WTC11 (cell line): Measurements from ENCODE around the gene ETV3. TPM values are rescaled to one million over a fixed set of nuclear protein-coding genes. Genes with fewer than 3 reads are reported as not detected.

Source experiments
- ATAC-seq: fragments of 200-7000 bp; cut with Tn5 transposase; 2 replicates; pipeline ENCODE4 v1.10.0; 2021; ENCODE audit warnings: mild to moderate bottlenecking, moderate library complexity
- CTCF ChIA-PET: fragments of 300-600 bp; sonication (Branson Sonifier 250); formaldehyde crosslinking; loops from one replicate; lab custom pipeline; 2021; ENCODE audit warnings: antibody characterized with exemption; lab: Charles Lee
- POLR2A ChIA-PET: fragments of 350-600 bp; sonication (Branson Sonifier 250); formaldehyde crosslinking; loops from one replicate; lab custom pipeline; 2021; ENCODE audit warnings: antibody characterized with exemption; lab: Charles Lee
- DNase-seq: peaks from one replicate; pipeline ENCODE4 v3.0.0; 2021; ENCODE audit warnings: low spot score
- H3K27ac Mint-ChIP-seq: 2 replicates; pipeline ENCODE4 v1.8.0; 2021; ENCODE audit warnings: mixed read lengths
- H3K27me3 Mint-ChIP-seq: 2 replicates; pipeline ENCODE4 v1.8.0; 2021; ENCODE audit warnings: low read depth, mild to moderate bottlenecking, moderate library complexity, mixed read lengths
- H3K36me3 Mint-ChIP-seq: 2 replicates; pipeline ENCODE4 v1.8.0; 2021; ENCODE audit warnings: mixed read lengths
- H3K4me1 Mint-ChIP-seq: 2 replicates; pipeline ENCODE4 v1.8.0; 2022; ENCODE audit warnings: mixed read lengths
- H3K4me3 Mint-ChIP-seq: 2 replicates; pipeline ENCODE4 v1.8.0; 2021; ENCODE audit warnings: mild to moderate bottlenecking, moderate library complexity, mixed read lengths
- H3K9me3 Mint-ChIP-seq: 2 replicates; pipeline ENCODE4 v1.8.0; 2021; ENCODE audit warnings: mixed read lengths
- ARID4B ChIP-seq: sonication (generic); formaldehyde crosslinking; IDR thresholded peaks from 2 replicates; pipeline ENCODE4 v1.8.0; 2023; ENCODE audit warnings: missing genetic modification reagents, mild to moderate bottlenecking, borderline replicate concordance
- CREB1 ChIP-seq: sonication (generic); formaldehyde crosslinking; IDR thresholded peaks from 2 replicates; pipeline ENCODE4 v1.8.0; 2023; ENCODE audit warnings: mild to moderate bottlenecking, missing genetic modification reagents
- EMX1 ChIP-seq: fragments of 250-450 bp; sonication (Bioruptor Pico); IDR thresholded peaks from 2 replicates; pipeline ENCODE4 v1.8.0; 2021; ENCODE audit warnings: mild to moderate bottlenecking
- FOXJ3 ChIP-seq: sonication (generic); formaldehyde crosslinking; IDR thresholded peaks from 2 replicates; pipeline ENCODE4 v1.9.0; 2021; ENCODE audit warnings: missing genetic modification reagents, mild to moderate bottlenecking, borderline replicate concordance
- MXD4 ChIP-seq: fragments of 250-450 bp; sonication (Bioruptor Pico); IDR thresholded peaks from 2 replicates; pipeline ENCODE4 v1.8.0; 2021; ENCODE audit warnings: mild to moderate bottlenecking, moderate library complexity, borderline replicate concordance
- MYBL2 ChIP-seq: sonication (generic); formaldehyde crosslinking; IDR thresholded peaks from 2 replicates; pipeline ENCODE4 v1.8.1; 2023; ENCODE audit warnings: mild to moderate bottlenecking, moderate library complexity, missing genetic modification reagents
- NFE2L1 ChIP-seq: sonication (generic); formaldehyde crosslinking; IDR thresholded peaks from 2 replicates; pipeline ENCODE4 v1.8.1; 2023; ENCODE audit warnings: missing genetic modification reagents
- PREB ChIP-seq: sonication (generic); formaldehyde crosslinking; IDR thresholded peaks from 2 replicates; pipeline ENCODE4 v1.8.1; 2022; ENCODE audit warnings: mild to moderate bottlenecking, missing genetic modification reagents, moderate library complexity, borderline replicate concordance
- SMAD3 ChIP-seq: sonication (generic); formaldehyde crosslinking; IDR thresholded peaks from 2 replicates; pipeline ENCODE4 v1.8.0; 2022; ENCODE audit warnings: missing genetic modification reagents, mild to moderate bottlenecking, borderline replicate concordance
- SOX15 ChIP-seq: fragments of 250-450 bp; sonication (Bioruptor Pico); IDR thresholded peaks from 2 replicates; pipeline ENCODE4 v1.9.0; 2021; ENCODE audit warnings: mild to moderate bottlenecking
- USF2 ChIP-seq: sonication (generic); formaldehyde crosslinking; IDR thresholded peaks from 2 replicates; pipeline ENCODE4 v1.8.1; 2023; ENCODE audit warnings: mild to moderate bottlenecking, missing genetic modification reagents, moderate library complexity
- ZBTB21 ChIP-seq: sonication (generic); formaldehyde crosslinking; IDR thresholded peaks from 2 replicates; pipeline ENCODE4 v1.8.1; 2023; ENCODE audit warnings: mild to moderate bottlenecking, missing genetic modification reagents, borderline replicate concordance
- ZBTB43 ChIP-seq: sonication (generic); formaldehyde crosslinking; IDR thresholded peaks from 2 replicates; pipeline ENCODE4 v1.8.1; 2023; ENCODE audit warnings: mild to moderate bottlenecking, missing genetic modification reagents
- ZNF396 ChIP-seq: fragments of 250-450 bp; sonication (Bioruptor Pico); IDR thresholded peaks from 2 replicates; pipeline ENCODE4 v1.8.0; 2021; ENCODE audit warnings: mild to moderate bottlenecking, moderate library complexity, borderline replicate concordance
- ZNF423 ChIP-seq: fragments of 250-450 bp; sonication (Bioruptor Pico); IDR thresholded peaks from 2 replicates; pipeline ENCODE4 v2.1.2; 2022; ENCODE audit warnings: mild to moderate bottlenecking, moderate library complexity
- ZNF532 ChIP-seq: fragments of 250-450 bp; sonication (Bioruptor Pico); IDR thresholded peaks from 2 replicates; pipeline ENCODE4 v1.9.0; 2021; ENCODE audit warnings: mild to moderate bottlenecking, borderline replicate concordance
- ZNF671 ChIP-seq: fragments of 250-450 bp; sonication (Bioruptor Pico); IDR thresholded peaks from 2 replicates; pipeline ENCODE4 v1.8.0; 2021; ENCODE audit warnings: mild to moderate bottlenecking
- total RNA-seq: library from RNA; stranded (reverse); gene quantifications from 3 replicates; pipeline ENCODE4 v1.2.3, GENCODE V29; 2021
- TF ChIP-seq, protein P1 (sequence below): sonication (generic); formaldehyde crosslinking; IDR thresholded peaks from 2 replicates; pipeline ENCODE4 v1.8.1; 2022; ENCODE audit warnings: low read depth, mild to moderate bottlenecking, moderate library complexity, missing genetic modification reagents, borderline replicate concordance
- TF ChIP-seq, protein P2 (sequence below): sonication (generic); formaldehyde crosslinking; IDR thresholded peaks from 2 replicates; pipeline ENCODE4 v1.8.1; 2023; ENCODE audit warnings: mild to moderate bottlenecking, missing genetic modification reagents, borderline replicate concordance
- TF ChIP-seq, protein P3 (sequence below): fragments of 250-450 bp; sonication (Bioruptor Pico); IDR thresholded peaks from 2 replicates; pipeline ENCODE4 v1.9.0; 2021; ENCODE audit warnings: mild to moderate bottlenecking

ETV3 gene
- total RNA-seq, 1 experiment from 2014 or later, result 26.0 TPM

GRCh38 chr1:157156058-157156541 lies 17.9 kb upstream of the ETV3 start (continued):
- TF ChIP-seq PREB (no peak), EMX1 (CRISPR knock-in tag) (no peak), ZNF396 (no peak), NFE2L1 (CRISPR knock-in tag) (no peak), ARID4B (CRISPR knock-in tag) (no peak), FOXJ3 (no peak), CREB1 (CRISPR knock-in tag) (no peak), USF2 (0 out of 2 replicates have a peak, but pooled peaks have one; percentile 38), SMAD3 (no peak), ZBTB43 (CRISPR knock-in tag) (no peak), MYBL2 (CRISPR knock-in tag) (no peak), ZNF671 (no peak)
- TF ChIP-seq, protein P1, sequence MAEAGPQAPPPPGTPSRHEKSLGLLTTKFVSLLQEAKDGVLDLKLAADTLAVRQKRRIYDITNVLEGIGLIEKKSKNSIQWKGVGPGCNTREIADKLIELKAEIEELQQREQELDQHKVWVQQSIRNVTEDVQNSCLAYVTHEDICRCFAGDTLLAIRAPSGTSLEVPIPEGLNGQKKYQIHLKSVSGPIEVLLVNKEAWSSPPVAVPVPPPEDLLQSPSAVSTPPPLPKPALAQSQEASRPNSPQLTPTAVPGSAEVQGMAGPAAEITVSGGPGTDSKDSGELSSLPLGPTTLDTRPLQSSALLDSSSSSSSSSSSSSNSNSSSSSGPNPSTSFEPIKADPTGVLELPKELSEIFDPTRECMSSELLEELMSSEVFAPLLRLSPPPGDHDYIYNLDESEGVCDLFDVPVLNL, result no peak
- TF ChIP-seq, protein P2, sequence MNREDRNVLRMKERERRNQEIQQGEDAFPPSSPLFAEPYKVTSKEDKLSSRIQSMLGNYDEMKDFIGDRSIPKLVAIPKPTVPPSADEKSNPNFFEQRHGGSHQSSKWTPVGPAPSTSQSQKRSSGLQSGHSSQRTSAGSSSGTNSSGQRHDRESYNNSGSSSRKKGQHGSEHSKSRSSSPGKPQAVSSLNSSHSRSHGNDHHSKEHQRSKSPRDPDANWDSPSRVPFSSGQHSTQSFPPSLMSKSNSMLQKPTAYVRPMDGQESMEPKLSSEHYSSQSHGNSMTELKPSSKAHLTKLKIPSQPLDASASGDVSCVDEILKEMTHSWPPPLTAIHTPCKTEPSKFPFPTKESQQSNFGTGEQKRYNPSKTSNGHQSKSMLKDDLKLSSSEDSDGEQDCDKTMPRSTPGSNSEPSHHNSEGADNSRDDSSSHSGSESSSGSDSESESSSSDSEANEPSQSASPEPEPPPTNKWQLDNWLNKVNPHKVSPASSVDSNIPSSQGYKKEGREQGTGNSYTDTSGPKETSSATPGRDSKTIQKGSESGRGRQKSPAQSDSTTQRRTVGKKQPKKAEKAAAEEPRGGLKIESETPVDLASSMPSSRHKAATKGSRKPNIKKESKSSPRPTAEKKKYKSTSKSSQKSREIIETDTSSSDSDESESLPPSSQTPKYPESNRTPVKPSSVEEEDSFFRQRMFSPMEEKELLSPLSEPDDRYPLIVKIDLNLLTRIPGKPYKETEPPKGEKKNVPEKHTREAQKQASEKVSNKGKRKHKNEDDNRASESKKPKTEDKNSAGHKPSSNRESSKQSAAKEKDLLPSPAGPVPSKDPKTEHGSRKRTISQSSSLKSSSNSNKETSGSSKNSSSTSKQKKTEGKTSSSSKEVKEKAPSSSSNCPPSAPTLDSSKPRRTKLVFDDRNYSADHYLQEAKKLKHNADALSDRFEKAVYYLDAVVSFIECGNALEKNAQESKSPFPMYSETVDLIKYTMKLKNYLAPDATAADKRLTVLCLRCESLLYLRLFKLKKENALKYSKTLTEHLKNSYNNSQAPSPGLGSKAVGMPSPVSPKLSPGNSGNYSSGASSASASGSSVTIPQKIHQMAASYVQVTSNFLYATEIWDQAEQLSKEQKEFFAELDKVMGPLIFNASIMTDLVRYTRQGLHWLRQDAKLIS (CRISPR knock-in tag), result no peak

DNA sequence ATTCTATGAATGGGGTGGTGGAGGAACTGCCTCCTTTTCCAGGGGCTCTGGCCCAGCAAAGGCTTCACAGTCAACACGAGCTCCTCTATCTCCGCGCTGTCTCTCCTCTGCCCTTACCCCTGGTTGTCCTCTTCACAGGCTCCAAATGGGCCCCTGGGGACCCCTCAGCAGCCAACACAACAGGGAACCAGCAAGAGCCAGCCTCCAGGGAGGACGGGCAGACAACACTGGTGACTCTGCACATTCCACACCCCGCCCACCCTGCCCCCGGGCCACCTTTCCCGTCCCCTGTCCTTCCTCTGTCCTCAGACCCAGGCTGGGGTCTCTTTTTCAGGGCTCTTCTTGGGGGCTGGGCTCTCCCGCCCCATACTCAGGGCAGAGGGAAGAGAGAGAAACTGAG lies 17.5 kb upstream of the ETV3 start:
- Mint-ChIP-seq H3K9me3 (no peaks in the 10 kb centered on the region), H3K36me3 (no peaks in the 10 kb centered on the region), H3K4me3 (peak overlapping the region; percentile 54), H3K27ac (no peak overlapping the region), H3K4me1 (peaks cover 54% of the 10 kb centered on the region), H3K27me3 (peaks cover 4% of the 10 kb centered on the region; the same call in 1 of the 2 replicates)
- DNase-seq, result peak; percentile 45
- POLR2A ChIA-PET, result interaction anchor here (1.1 to 1.3 kb wide), 2 partner anchors 48 to 53 kb away, joined by 3 read pairs; no protein-coding TSS in a partner anchor
- CTCF ChIA-PET, result interaction anchor here (0.7 to 7.8 kb wide), 36 partner anchors 8 to 451 kb away, joined by 3 to 304 read pairs (median 6); partner anchors contain the start of genes CRABP2, ETV3 and ETV3L
- peak; percentile 33 for ATAC-seq
- TF ChIP-seq, protein P3, sequence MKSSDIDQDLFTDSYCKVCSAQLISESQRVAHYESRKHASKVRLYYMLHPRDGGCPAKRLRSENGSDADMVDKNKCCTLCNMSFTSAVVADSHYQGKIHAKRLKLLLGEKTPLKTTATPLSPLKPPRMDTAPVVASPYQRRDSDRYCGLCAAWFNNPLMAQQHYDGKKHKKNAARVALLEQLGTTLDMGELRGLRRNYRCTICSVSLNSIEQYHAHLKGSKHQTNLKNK, result no peak
- TF ChIP-seq ZBTB21 (CRISPR knock-in tag) (no peak), MXD4 (CRISPR knock-in tag) (no peak), ZNF423 (CRISPR knock-in tag) (no peak), SOX15 (no peak), ZNF532 (CRISPR knock-in tag) (no peak)
